Transverse colon (tissue), 4 donors: Measurements from ENCODE around the gene PLCZ1. TPM values are rescaled to one million over a fixed set of nuclear protein-coding genes. Genes with fewer than 3 reads are reported as not detected.

Experiments
- DNase-seq: peaks from one replicate; pipeline ENCODE4 v3.0.0-alpha.2; 2019
- H3K27ac ChIP-seq, 4 donors: fragments of 200-600 bp; sonication (generic); 2 replicates each; pipeline ENCODE4 v1.5.1; 2016 to 2018; ENCODE audit warnings: inconsistent platforms in 4 of 4
- H3K27me3 ChIP-seq: fragments of 200-600 bp; sonication (generic); 2 replicates; pipeline ENCODE4 v1.5.1; 2017; ENCODE audit warnings: inconsistent platforms
- H3K36me3 ChIP-seq, 4 donors: fragments of 200-600 bp; sonication (generic); 2 replicates each; pipeline ENCODE4 v1.5.1; 2017 to 2019; ENCODE audit warnings: inconsistent platforms in 4 of 4
- H3K4me1 ChIP-seq, 4 donors: fragments of 200-600 bp; sonication (generic); 2 replicates each; pipeline ENCODE4 v1.5.1; 2017 to 2020; ENCODE audit warnings: inconsistent platforms in 4 of 4
- H3K4me3 ChIP-seq, 4 donors: fragments of 200-600 bp; sonication (generic); 1 replicate in 1 of 4; 2 replicates in 3 of 4; pipeline versions ENCODE4 v1.5.1 to v1.6.1; 2017 to 2019; ENCODE audit warnings: inconsistent platforms in 4 of 4
- H3K9me3 ChIP-seq, 2 donors: fragments of 200-600 bp; sonication (generic); 2 replicates each; pipeline ENCODE4 v1.5.1; 2017 to 2019; ENCODE audit warnings: inconsistent platforms in 2 of 2
- CTCF ChIP-seq, 5 experiments: fragments of 200-600 bp in 3 of 5; fragments of 450-650 bp in 2 of 5; sonication (generic) in 3 of 5; IDR thresholded peaks; 1 replicate in 2 of 5; 2 replicates in 3 of 5; pipeline ENCODE4 v1.5.1; 2016 to 2017; ENCODE audit warnings: antibody characterized with exemption in 5 of 5, inconsistent platforms in 3 of 5, mild to moderate bottlenecking in 2 of 5, moderate library complexity in 1 of 5
- EP300 ChIP-seq: sonication (generic); formaldehyde crosslinking; IDR thresholded peaks from one replicate; pipeline ENCODE4 v1.6.1; 2017; ENCODE audit warnings: antibody characterized with exemption, low read depth
- POLR2A ChIP-seq: fragments of 450-650 bp; IDR thresholded peaks from one replicate; pipeline ENCODE4 v1.6.1; 2016; ENCODE audit warnings: antibody characterized with exemption, mild to moderate bottlenecking, moderate library complexity
- POLR2AphosphoS5 ChIP-seq, 3 donors: sonication (generic); formaldehyde crosslinking; IDR thresholded peaks; one replicate each; pipeline ENCODE4 v1.6.1; 2016; ENCODE audit warnings: antibody characterized with exemption in 3 of 3
- WGBS, 2 donors: methylation state at CpG; one replicate each; pipeline ENCODE4 v1.1.5; 2018; ENCODE audit warnings: low coverage in 1 of 2; 5-methylcytosine and 5-hydroxymethylcytosine counted together
- in situ Hi-C, 4 donors: fragments of 200-750 bp; cut with MboI; loops; one replicate each; pipeline versions ENCODE4 v1.15.0 to v1.15.1; 2017; ENCODE audit warnings: low sequenced_read_pairs in 3 of 4, low pct_ligation_motif_present in 1 of 4, low pct_unique_long_range_greater_than_20kb in 1 of 4
- intact Hi-C: fragments of 100-400 bp; cut with DNase I; formaldehyde crosslinking; loops from one replicate; pipeline ENCODE4 v1.15.1; 2023; ENCODE audit warnings: low total_unique reads
- total RNA-seq, 4 donors: library from RNA; depleted of rRNA; stranded (reverse); fragments of >200 nt; gene quantifications; one replicate each; pipeline ENCODE4 v1.1.0, GENCODE V29; 2016

PLCZ1 gene
- total RNA-seq, 4 donors from 2014 or later: not detected

- H3K27me3 ChIP-seq: no peaks in the 10 kb centered on the region
- H3K36me3 ChIP-seq: no peaks in the 10 kb centered on the region
- no peaks in the 10 kb centered on the region for H3K4me1 ChIP-seq
- no peak for TF ChIP-seq POLR2A
- TF ChIP-seq CTCF (IDR thresholded peaks at IDR 0.05): no peak
- TF ChIP-seq EP300: no peak
- no peak for TF ChIP-seq POLR2AphosphoS5 (IDR thresholded peaks at IDR 0.05)
- DNase-seq: no peak
- WGBS, 2 donors: 63 to 65% methylated on average over 1 of the region's 1 CpG
- intact Hi-C loops: no loop called here
- H3K9me3 ChIP-seq: no peaks in the 10 kb centered on the region
- in situ Hi-C loops: no loop called here
- no peak overlapping the region for H3K27ac ChIP-seq
- H3K4me3 ChIP-seq: no peak overlapping the region
Observed at GRCh38 chr12:18684430-18684829, 53.4 kb downstream of the PLCZ1 start.

- 77 to 86% methylated on average over 2 of the region's 2 CpGs for WGBS, 2 donors
- no peak overlapping the region for H3K4me3 ChIP-seq
- no peaks in the 10 kb centered on the region for H3K36me3 ChIP-seq
- no peaks in the 10 kb centered on the region for H3K9me3 ChIP-seq
- TF ChIP-seq EP300 (no peak), POLR2AphosphoS5 (IDR thresholded peaks at IDR 0.05) (no peak), CTCF (IDR thresholded peaks at IDR 0.05) (no peak), POLR2A (no peak)
- no peak overlapping the region for H3K27ac ChIP-seq
- no peak for DNase-seq
- H3K27me3 ChIP-seq: no peaks in the 10 kb centered on the region
- H3K4me1 ChIP-seq: no peaks in the 10 kb centered on the region
- in situ Hi-C loops: no loop called here
- intact Hi-C loops: no loop called here
Observed at GRCh38 chr12:18683327-18684013, 54.3 kb downstream of the PLCZ1 start.

GRCh38 chr12:18681818-18682217 is 56.0 kb downstream of the PLCZ1 start:
- no peaks in the 10 kb centered on the region for H3K9me3 ChIP-seq
- intact Hi-C loops: no loop called here

GRCh38 chr12:18676996-18677588 is 60.7 kb downstream of the PLCZ1 start:
- Histone ChIP-seq H3K27ac (no peak overlapping the region), H3K27me3 (no peaks in the 10 kb centered on the region), H3K36me3 (no peaks in the 10 kb centered on the region), H3K9me3 (no peaks in the 10 kb centered on the region), H3K4me3 (no peak overlapping the region), H3K4me1 (no peaks in the 10 kb centered on the region)
- in situ Hi-C loops (no loop called here), intact Hi-C loops (no loop called here)
- WGBS, 2 donors: 75 to 80% methylated on average over 1 to 5 of the region's 5 CpGs
- no peak for DNase-seq
- TF ChIP-seq EP300 (no peak), POLR2A (no peak), POLR2AphosphoS5 (IDR thresholded peaks at IDR 0.05) (no peak), CTCF (IDR thresholded peaks at IDR 0.05) (no peak)

More at GRCh38 chr12:18681818-18682217, 56.0 kb downstream of the PLCZ1 start:
- 56 to 68% methylated on average over 3 of the region's 3 CpGs for WGBS, 2 donors
- Histone ChIP-seq H3K4me1 (no peaks in the 10 kb centered on the region), H3K27me3 (no peaks in the 10 kb centered on the region), H3K4me3 (no peak overlapping the region), H3K36me3 (no peaks in the 10 kb centered on the region), H3K27ac (no peak overlapping the region)
- TF ChIP-seq POLR2AphosphoS5 (IDR thresholded peaks at IDR 0.05) (no peak), CTCF (IDR thresholded peaks at IDR 0.05) (no peak), POLR2A (no peak), EP300 (no peak)
- in situ Hi-C loops: no loop called here
- no peak for DNase-seq
